ENCODE results near the gene PPAN.

PPAN gene

GRCh38 chr19:10106100-10106936, at the start of gene PPAN:
TSS of gene PPAN (plus strand) at chr19:10106362. CDS start at chr19:10106395, 33 bp downstream.
- in situ Hi-C loops (cut with MboI; ENCODE audit: low sequenced_read_pairs), result loop anchor here (25.0 kb wide), 1 partner anchor 281 kb away; the partner anchor contains the start of gene TYK2

GRCh38 chr19:10061717-10062310, 44.3 kb upstream of the PPAN start:
- in situ Hi-C loops (cut with MboI; ENCODE audit: low sequenced_read_pairs), result no loop called here

- in situ Hi-C loops (cut with MboI; ENCODE audit: low sequenced_read_pairs), result no loop called here
These were observed 38.0 kb upstream of the PPAN start for GRCh38 chr19:10068205-10068604.

GRCh38 chr19:10069046-10069445, 37.1 kb upstream of the PPAN start:
- in situ Hi-C loops (cut with MboI; ENCODE audit: low sequenced_read_pairs), result no loop called here

- in situ Hi-C loops (cut with MboI; ENCODE audit: low sequenced_read_pairs), result no loop called here
These were observed 35.3 kb upstream of the PPAN start for GRCh38 chr19:10070730-10071446.

- in situ Hi-C loops (cut with MboI; ENCODE audit: low sequenced_read_pairs), result no loop called here
These were observed 32.0 kb upstream of the PPAN start for GRCh38 chr19:10074153-10074552.

GRCh38 chr19:10076535-10076934, 29.6 kb upstream of the PPAN start:
- in situ Hi-C loops (cut with MboI; ENCODE audit: low sequenced_read_pairs), result no loop called here

GRCh38 chr19:10078329-10078728, 27.8 kb upstream of the PPAN start:
- in situ Hi-C loops (cut with MboI; ENCODE audit: low sequenced_read_pairs), result no loop called here

- in situ Hi-C loops (cut with MboI; ENCODE audit: low sequenced_read_pairs), result no loop called here
These were observed 27.1 kb upstream of the PPAN start for GRCh38 chr19:10079031-10079453.

- in situ Hi-C loops (cut with MboI; ENCODE audit: low sequenced_read_pairs), result no loop called here
These were observed 22.3 kb upstream of the PPAN start for GRCh38 chr19:10083911-10084310.

GRCh38 chr19:10084803-10085202, 21.4 kb upstream of the PPAN start:
- in situ Hi-C loops (cut with MboI; ENCODE audit: low sequenced_read_pairs), result no loop called here

GRCh38 chr19:10085641-10086590, 20.2 kb upstream of the PPAN start, which contains the start of gene SHFL:
TSS of gene SHFL (plus strand) at chr19:10086317. CDS start at chr19:10086428, 111 bp downstream.
- in situ Hi-C loops (cut with MboI; ENCODE audit: low sequenced_read_pairs), result no loop called here

- in situ Hi-C loops (cut with MboI; ENCODE audit: low sequenced_read_pairs), result no loop called here
These were observed 19.5 kb upstream of the PPAN start for GRCh38 chr19:10086591-10087192.

GRCh38 chr19:10087296-10088061, 18.7 kb upstream of the PPAN start:
- in situ Hi-C loops (cut with MboI; ENCODE audit: low sequenced_read_pairs), result no loop called here

- in situ Hi-C loops (cut with MboI; ENCODE audit: low sequenced_read_pairs), result no loop called here
These were observed 17.1 kb upstream of the PPAN start for GRCh38 chr19:10088949-10089554.

GRCh38 chr19:10089801-10090375, 16.3 kb upstream of the PPAN start:
- in situ Hi-C loops (cut with MboI; ENCODE audit: low sequenced_read_pairs), result no loop called here

- in situ Hi-C loops (cut with MboI; ENCODE audit: low sequenced_read_pairs), result no loop called here
These were observed 14.8 kb upstream of the PPAN start for GRCh38 chr19:10091370-10091687.

- in situ Hi-C loops (cut with MboI; ENCODE audit: low sequenced_read_pairs), result no loop called here
These were observed 14.1 kb upstream of the PPAN start for GRCh38 chr19:10091895-10092641.
